Right atrium auricular region (tissue), 2 donors: ENCODE measurements around the gene ERF. TPM values are rescaled to one million over a fixed set of nuclear protein-coding genes. Genes with fewer than 3 reads are reported as not detected.

ENCODE experiments used
- DNase-seq: peaks from one replicate; pipeline ENCODE4 v3.0.0-alpha.2; 2019; ENCODE audit warnings: low spot score
- H3K27ac ChIP-seq, 2 donors: fragments of 200-600 bp; sonication (generic); 1 replicate in 1 of 2; 2 replicates in 1 of 2; pipeline ENCODE4 v1.5.1; 2016 to 2019
- H3K27me3 ChIP-seq, 2 donors: fragments of 200-600 bp; sonication (generic); one replicate each; pipeline versions ENCODE4 v1.5.1 to v1.6.0; 2017 to 2019
- H3K36me3 ChIP-seq: fragments of 200-600 bp; sonication (generic); one replicate; pipeline ENCODE4 v1.5.1; 2016
- H3K4me1 ChIP-seq, 2 donors: fragments of 200-600 bp; sonication (generic); one replicate each; pipeline versions ENCODE4 v1.5.1 to v1.6.0; 2017 to 2019
- H3K4me3 ChIP-seq, 2 donors: fragments of 200-600 bp; sonication (generic); 1 replicate in 1 of 2; 2 replicates in 1 of 2; pipeline ENCODE4 v1.5.1; 2017 to 2019; ENCODE audit warnings: mild to moderate bottlenecking in 1 of 2, moderate library complexity in 1 of 2
- H3K9me3 ChIP-seq, 2 donors: fragments of 200-600 bp; sonication (generic); one replicate each; pipeline ENCODE4 v1.5.1; 2019
- total RNA-seq, 2 donors: library from RNA; depleted of rRNA; stranded (reverse); fragments of >200 nt; gene quantifications; one replicate each; pipeline ENCODE4 v1.1.0, GENCODE V29; 2016
- TF ChIP-seq, protein P1 (sequence below), 2 donors: fragments of 200-600 bp; sonication (generic); IDR thresholded peaks; one replicate each; pipeline ENCODE4 v1.5.1; 2019; ENCODE audit warnings: antibody characterized with exemption in 2 of 2

Gene ERF
- total RNA-seq, 2 donors from 2014 or later, result 26.8 to 34.9 TPM

DNA sequence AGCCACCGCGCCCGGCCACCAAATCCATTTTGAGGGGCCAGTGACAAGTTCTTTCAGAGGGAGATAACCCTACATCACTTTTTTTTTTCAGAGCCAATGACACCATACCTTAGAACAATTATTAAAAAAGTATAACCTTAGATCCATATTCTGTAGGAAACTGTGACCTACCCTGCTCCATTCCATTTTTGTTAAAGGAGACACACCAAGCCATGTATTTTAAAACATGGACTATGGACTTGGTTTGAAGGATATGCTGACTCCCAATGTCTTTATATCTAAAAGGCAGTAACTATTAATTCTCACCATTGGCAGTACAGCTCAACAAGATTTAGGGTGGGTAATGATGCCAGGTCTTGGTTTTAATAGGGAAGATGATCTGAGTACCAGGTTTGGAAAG lies 13.6 kb downstream of the ERF start:
- peak overlapping the region; percentile 87 to 89 for H3K4me3 ChIP-seq
- TF ChIP-seq, protein P1, sequence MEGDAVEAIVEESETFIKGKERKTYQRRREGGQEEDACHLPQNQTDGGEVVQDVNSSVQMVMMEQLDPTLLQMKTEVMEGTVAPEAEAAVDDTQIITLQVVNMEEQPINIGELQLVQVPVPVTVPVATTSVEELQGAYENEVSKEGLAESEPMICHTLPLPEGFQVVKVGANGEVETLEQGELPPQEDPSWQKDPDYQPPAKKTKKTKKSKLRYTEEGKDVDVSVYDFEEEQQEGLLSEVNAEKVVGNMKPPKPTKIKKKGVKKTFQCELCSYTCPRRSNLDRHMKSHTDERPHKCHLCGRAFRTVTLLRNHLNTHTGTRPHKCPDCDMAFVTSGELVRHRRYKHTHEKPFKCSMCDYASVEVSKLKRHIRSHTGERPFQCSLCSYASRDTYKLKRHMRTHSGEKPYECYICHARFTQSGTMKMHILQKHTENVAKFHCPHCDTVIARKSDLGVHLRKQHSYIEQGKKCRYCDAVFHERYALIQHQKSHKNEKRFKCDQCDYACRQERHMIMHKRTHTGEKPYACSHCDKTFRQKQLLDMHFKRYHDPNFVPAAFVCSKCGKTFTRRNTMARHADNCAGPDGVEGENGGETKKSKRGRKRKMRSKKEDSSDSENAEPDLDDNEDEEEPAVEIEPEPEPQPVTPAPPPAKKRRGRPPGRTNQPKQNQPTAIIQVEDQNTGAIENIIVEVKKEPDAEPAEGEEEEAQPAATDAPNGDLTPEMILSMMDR (IDR thresholded peaks at IDR 0.05), result no peak
- peaks cover 0 to 39% of the 10 kb centered on the region in 2 donors for H3K4me1 ChIP-seq
- H3K9me3 ChIP-seq, result no peaks in the 10 kb centered on the region
- peaks cover 6% of the 10 kb centered on the region for H3K36me3 ChIP-seq
- H3K27me3 ChIP-seq, result no peaks in the 10 kb centered on the region
- no peak overlapping the region for H3K27ac ChIP-seq
- no peak for DNase-seq

DNA sequence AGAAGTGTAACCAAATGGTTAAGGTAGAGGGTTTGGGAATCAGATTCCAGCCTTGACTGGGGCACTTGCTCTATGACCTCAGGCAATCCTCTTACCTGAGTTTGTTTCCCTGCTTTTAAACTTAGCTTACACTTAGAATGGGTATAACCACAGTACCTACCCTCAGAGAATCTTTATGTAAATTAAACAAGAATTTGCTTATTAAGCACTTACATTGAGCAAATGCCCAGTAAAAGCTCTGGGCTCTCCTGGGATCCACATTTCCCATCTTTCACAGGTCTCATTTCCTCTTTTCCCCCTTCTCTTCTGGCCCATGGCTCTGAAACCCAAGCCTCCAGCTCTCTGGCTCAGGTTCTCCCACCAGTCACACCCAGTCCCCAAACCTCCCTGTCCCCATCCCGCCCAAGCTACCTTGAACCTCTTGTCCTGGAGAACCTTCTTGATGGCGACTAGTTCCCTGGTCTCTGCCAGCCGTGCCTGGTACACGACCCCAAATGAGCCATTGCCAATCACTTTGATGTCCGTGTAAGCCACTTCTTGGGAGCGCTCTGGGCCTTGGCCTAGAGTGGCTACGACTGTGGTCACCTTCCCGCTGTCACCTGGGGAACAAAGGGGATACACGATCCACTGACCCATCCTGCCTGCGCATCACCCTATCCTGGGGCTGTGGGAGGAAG lies 15.2 kb downstream of the ERF start:
- Histone ChIP-seq H3K9me3 (no peaks in the 10 kb centered on the region), H3K27ac (no peak overlapping the region), H3K4me1 (peaks cover 0 to 23% of the 10 kb centered on the region in 2 donors), H3K27me3 (no peaks in the 10 kb centered on the region), H3K4me3 (no peak overlapping the region), H3K36me3 (peaks cover 22% of the 10 kb centered on the region)
- TF ChIP-seq, protein P1 (IDR thresholded peaks at IDR 0.05), result no peak
- DNase-seq, result no peak

DNA sequence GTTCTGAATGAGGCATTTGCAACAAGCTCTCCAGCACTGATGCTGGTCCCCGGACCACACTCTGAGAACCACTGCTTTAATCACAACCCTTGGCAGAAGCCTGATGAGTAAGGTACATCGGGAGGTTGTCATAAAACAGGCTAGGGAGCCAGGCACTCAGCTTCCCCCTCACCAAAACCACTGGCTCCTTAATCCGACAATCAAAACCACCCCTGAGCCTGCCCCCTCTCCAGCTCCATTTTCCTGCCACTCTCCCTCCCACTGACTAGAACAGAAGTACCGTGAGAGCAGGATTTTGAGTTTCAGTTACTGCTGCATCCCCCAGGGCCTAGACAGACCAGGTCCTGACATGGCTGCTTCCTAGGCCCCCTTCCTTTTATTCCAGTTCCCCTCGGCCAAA lies 19.7 kb downstream of the ERF start:
- Histone ChIP-seq H3K27ac (no peak overlapping the region), H3K4me1 (no peaks in the 10 kb centered on the region), H3K27me3 (no peaks in the 10 kb centered on the region), H3K36me3 (peaks cover 57% of the 10 kb centered on the region), H3K9me3 (no peaks in the 10 kb centered on the region), H3K4me3 (no peak overlapping the region)
- no peak for DNase-seq
- TF ChIP-seq, protein P1 (IDR thresholded peaks at IDR 0.05), result no peak

DNA sequence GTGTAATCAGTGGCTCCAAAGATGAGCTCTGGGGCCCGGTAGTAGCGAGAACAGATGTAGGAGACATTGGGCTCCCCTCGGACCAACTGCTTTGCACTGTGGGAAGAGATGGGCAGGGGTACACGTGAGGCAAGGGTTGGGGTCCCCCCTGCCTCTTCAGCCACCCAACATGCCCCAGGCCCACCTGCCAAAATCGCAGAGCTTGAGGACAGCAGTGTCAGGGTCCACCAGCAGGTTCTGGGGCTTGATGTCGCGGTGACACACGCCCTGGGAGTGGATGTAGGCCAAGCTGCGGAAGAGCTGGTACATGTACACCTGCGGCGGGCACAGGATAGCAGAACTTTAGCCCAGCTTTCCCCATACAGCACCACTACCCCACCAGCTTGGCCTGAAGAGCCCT lies 20.6 kb downstream of the ERF start:
- Histone ChIP-seq H3K9me3 (no peaks in the 10 kb centered on the region), H3K27ac (no peak overlapping the region), H3K27me3 (no peaks in the 10 kb centered on the region), H3K4me1 (no peaks in the 10 kb centered on the region), H3K4me3 (no peak overlapping the region), H3K36me3 (peaks cover 61% of the 10 kb centered on the region)
- TF ChIP-seq, protein P1 (IDR thresholded peaks at IDR 0.05), result no peak
- DNase-seq, result no peak

DNA sequence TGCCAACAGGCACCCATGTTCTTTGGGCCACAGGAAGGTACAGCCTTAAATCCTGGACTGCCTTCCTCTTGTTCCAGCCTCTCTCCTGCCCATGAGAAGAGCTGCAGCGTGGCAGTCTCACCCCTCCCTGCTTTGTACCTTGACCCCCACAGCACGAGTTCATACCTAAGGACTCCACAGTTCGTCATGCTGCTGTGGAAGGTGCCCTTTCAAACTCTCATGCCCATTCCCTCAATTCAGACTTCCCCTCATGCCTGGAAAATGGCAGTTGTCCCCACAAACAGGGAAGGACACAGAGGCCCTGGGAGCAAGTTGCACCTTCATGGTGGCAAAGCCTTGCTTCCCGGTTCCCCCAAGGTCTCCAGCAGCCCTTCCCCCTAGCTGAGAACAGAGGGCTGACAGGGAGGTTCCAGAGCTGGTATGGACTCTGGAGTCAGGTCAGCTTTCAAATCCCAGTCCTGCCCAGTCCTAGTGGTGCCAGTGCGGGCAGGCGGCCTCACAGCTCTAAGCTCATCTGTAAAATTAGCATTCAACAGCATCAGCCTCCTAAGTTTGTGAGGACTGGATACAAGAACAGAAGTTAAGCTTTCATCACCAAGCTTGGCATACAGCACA lies 21.1 kb downstream of the ERF start:
- Histone ChIP-seq H3K4me1 (no peaks in the 10 kb centered on the region), H3K27ac (no peak overlapping the region), H3K9me3 (no peaks in the 10 kb centered on the region), H3K27me3 (no peaks in the 10 kb centered on the region), H3K36me3 (peaks cover 61% of the 10 kb centered on the region), H3K4me3 (no peak overlapping the region)
- TF ChIP-seq, protein P1 (IDR thresholded peaks at IDR 0.05), result no peak
- no peak for DNase-seq
